ENCODE data around the gene P2RX6. TPM values are rescaled to one million over a fixed set of nuclear protein-coding genes. Genes with fewer than 3 reads are reported as not detected.

P2RX6 gene
- total and polyA plus RNA-seq, 9 of the 15 experiments (the other 6 are each of a cell fraction or from before 2014, with no cell fraction given), result 0.01 to 3.9 (median 1.5) TPM; not detected in 1

DNA sequence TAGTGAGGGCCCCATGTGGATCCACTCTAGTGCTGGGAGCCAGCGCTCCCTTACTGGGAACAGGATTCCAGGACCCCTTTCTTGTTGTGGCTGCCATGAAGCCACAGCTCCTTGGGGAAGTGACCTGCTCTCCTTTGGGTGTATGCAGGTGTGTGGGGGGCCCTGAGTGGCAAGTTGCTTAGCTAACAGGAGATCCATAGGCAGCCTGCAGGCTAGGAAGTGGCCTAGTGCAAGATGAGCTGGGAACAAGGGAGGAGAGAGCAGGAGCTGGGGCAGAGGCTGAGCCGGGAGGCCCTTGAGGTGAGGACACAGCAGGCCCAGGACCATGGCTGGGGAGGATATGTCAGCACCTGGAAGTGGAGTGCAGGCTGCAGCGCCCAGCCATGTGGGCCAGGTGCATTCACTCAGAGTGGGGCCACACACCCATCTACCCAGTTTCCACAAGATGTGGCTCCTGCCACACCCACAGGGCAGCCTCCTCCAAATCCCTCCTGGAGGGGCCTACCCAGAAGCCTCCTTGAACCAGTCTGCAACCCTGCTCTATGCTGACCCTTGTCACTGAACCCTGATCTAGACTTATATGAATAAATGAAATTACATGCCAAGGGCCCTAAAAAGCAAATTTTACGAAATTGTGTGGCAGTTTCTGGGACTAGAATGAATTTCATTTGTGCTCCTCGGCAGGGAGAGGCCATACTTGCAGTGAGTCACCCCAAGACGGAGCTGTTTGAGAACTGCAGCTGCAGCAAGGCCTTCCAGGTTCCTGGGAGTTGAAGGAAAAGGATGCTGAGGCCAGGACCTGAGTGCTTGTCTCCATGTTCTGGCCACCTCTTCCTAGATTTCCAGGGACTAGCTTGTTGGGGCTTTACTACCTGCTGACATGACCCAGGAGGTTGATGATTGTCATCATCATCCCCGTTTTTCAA, 16.3 kb upstream of the P2RX6 start (continued):
- TF ChIP-seq, protein P1, sequence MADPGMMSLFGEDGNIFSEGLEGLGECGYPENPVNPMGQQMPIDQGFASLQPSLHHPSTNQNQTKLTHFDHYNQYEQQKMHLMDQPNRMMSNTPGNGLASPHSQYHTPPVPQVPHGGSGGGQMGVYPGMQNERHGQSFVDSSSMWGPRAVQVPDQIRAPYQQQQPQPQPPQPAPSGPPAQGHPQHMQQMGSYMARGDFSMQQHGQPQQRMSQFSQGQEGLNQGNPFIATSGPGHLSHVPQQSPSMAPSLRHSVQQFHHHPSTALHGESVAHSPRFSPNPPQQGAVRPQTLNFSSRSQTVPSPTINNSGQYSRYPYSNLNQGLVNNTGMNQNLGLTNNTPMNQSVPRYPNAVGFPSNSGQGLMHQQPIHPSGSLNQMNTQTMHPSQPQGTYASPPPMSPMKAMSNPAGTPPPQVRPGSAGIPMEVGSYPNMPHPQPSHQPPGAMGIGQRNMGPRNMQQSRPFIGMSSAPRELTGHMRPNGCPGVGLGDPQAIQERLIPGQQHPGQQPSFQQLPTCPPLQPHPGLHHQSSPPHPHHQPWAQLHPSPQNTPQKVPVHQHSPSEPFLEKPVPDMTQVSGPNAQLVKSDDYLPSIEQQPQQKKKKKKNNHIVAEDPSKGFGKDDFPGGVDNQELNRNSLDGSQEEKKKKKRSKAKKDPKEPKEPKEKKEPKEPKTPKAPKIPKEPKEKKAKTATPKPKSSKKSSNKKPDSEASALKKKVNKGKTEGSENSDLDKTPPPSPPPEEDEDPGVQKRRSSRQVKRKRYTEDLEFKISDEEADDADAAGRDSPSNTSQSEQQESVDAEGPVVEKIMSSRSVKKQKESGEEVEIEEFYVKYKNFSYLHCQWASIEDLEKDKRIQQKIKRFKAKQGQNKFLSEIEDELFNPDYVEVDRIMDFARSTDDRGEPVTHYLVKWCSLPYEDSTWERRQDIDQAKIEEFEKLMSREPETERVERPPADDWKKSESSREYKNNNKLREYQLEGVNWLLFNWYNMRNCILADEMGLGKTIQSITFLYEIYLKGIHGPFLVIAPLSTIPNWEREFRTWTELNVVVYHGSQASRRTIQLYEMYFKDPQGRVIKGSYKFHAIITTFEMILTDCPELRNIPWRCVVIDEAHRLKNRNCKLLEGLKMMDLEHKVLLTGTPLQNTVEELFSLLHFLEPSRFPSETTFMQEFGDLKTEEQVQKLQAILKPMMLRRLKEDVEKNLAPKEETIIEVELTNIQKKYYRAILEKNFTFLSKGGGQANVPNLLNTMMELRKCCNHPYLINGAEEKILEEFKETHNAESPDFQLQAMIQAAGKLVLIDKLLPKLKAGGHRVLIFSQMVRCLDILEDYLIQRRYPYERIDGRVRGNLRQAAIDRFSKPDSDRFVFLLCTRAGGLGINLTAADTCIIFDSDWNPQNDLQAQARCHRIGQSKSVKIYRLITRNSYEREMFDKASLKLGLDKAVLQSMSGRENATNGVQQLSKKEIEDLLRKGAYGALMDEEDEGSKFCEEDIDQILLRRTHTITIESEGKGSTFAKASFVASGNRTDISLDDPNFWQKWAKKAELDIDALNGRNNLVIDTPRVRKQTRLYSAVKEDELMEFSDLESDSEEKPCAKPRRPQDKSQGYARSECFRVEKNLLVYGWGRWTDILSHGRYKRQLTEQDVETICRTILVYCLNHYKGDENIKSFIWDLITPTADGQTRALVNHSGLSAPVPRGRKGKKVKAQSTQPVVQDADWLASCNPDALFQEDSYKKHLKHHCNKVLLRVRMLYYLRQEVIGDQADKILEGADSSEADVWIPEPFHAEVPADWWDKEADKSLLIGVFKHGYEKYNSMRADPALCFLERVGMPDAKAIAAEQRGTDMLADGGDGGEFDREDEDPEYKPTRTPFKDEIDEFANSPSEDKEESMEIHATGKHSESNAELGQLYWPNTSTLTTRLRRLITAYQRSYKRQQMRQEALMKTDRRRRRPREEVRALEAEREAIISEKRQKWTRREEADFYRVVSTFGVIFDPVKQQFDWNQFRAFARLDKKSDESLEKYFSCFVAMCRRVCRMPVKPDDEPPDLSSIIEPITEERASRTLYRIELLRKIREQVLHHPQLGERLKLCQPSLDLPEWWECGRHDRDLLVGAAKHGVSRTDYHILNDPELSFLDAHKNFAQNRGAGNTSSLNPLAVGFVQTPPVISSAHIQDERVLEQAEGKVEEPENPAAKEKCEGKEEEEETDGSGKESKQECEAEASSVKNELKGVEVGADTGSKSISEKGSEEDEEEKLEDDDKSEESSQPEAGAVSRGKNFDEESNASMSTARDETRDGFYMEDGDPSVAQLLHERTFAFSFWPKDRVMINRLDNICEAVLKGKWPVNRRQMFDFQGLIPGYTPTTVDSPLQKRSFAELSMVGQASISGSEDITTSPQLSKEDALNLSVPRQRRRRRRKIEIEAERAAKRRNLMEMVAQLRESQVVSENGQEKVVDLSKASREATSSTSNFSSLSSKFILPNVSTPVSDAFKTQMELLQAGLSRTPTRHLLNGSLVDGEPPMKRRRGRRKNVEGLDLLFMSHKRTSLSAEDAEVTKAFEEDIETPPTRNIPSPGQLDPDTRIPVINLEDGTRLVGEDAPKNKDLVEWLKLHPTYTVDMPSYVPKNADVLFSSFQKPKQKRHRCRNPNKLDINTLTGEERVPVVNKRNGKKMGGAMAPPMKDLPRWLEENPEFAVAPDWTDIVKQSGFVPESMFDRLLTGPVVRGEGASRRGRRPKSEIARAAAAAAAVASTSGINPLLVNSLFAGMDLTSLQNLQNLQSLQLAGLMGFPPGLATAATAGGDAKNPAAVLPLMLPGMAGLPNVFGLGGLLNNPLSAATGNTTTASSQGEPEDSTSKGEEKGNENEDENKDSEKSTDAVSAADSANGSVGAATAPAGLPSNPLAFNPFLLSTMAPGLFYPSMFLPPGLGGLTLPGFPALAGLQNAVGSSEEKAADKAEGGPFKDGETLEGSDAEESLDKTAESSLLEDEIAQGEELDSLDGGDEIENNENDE (IDR thresholded peaks at IDR 0.05; ENCODE audit: low read depth, low read length), result peak; percentile 36
- TF ChIP-seq, protein P2, sequence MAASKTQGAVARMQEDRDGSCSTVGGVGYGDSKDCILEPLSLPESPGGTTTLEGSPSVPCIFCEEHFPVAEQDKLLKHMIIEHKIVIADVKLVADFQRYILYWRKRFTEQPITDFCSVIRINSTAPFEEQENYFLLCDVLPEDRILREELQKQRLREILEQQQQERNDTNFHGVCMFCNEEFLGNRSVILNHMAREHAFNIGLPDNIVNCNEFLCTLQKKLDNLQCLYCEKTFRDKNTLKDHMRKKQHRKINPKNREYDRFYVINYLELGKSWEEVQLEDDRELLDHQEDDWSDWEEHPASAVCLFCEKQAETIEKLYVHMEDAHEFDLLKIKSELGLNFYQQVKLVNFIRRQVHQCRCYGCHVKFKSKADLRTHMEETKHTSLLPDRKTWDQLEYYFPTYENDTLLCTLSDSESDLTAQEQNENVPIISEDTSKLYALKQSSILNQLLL (CRISPR knock-in tag; IDR thresholded peaks at IDR 0.05; ENCODE audit: borderline replicate concordance), result peak; percentile 35; the same call in 1 of the 2 replicates
- no peak for TF ChIP-seq ZFP36 (IDR thresholded peaks at IDR 0.05; ENCODE audit: low read depth, low read length, partially characterized antibody)
- TF ChIP-seq YY1 (IDR thresholded peaks at IDR 0.05; ENCODE audit: borderline replicate concordance in 1 of 3, control insufficient read depth in 1 of 3, extremely low read depth in 1 of 3, insufficient read depth in 3 of 3, insufficient read length in 1 of 3, insufficient replicate concordance in 2 of 3, low read depth in 1 of 3, low read length in 2 of 3), result peak in 1 of 3 experiments; percentile 54
- TF ChIP-seq MYC (IDR thresholded peaks at IDR 0.05; ENCODE audit: low read depth, low read length), result 0 out of 2 replicates have a peak, but pooled peaks have one; percentile 7
- 0 out of 2 replicates have a peak, but pooled peaks have one; percentile 16 for TF ChIP-seq MYC (CRISPR knock-in tag; IDR thresholded peaks at IDR 0.05; ENCODE audit: borderline replicate concordance, low read depth)
- TF ChIP-seq GABPB2 (CRISPR knock-in tag; conservative IDR thresholded peaks at IDR 0.05), result 0 out of 2 replicates have a peak, but pooled peaks have one; percentile 13
- TF ChIP-seq, protein P3, sequence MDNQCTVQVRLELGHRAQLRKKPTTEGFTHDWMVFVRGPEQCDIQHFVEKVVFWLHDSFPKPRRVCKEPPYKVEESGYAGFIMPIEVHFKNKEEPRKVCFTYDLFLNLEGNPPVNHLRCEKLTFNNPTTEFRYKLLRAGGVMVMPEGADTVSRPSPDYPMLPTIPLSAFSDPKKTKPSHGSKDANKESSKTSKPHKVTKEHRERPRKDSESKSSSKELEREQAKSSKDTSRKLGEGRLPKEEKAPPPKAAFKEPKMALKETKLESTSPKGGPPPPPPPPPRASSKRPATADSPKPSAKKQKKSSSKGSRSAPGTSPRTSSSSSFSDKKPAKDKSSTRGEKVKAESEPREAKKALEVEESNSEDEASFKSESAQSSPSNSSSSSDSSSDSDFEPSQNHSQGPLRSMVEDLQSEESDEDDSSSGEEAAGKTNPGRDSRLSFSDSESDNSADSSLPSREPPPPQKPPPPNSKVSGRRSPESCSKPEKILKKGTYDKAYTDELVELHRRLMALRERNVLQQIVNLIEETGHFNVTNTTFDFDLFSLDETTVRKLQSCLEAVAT (IDR thresholded peaks at IDR 0.05), result no peak
- peak; percentile 71 for TF ChIP-seq ERF (CRISPR knock-in tag; IDR thresholded peaks at IDR 0.05)
- peak; percentile 54 for TF ChIP-seq SETDB1 (IDR thresholded peaks at IDR 0.05; ENCODE audit: low read length)

Measured in K562 (cell line).